ENCODE data around the gene LTBP1. TPM values are rescaled to one million over a fixed set of nuclear protein-coding genes. Genes with fewer than 3 reads are reported as not detected.

LTBP1 gene
- total RNA-seq, 4 donors from 2014 or later = 5.1 to 12.9 (median 10.7) TPM

- Histone ChIP-seq H3K4me1 (no peaks in the 10 kb centered on the region), H3K27ac (no peak overlapping the region), H3K4me3 (replicated peaks in 1 of 3) (no peak overlapping the region), H3K27me3 (no peaks in the 10 kb centered on the region), H3K36me3 (no peaks in the 10 kb centered on the region), H3K9me3 (no peaks in the 10 kb centered on the region)
- intact Hi-C loops (cut with DNase I) = no loop called here
- no peak for DNase-seq
- whole genome bisulfite sequencing, 2 donors = 76 to 83% methylated on average over 5 of the region's 5 CpGs
- TF ChIP-seq CTCF (IDR thresholded peaks at IDR 0.05) (no peak), POLR2A (IDR thresholded peaks at IDR 0.05) (no peak)
Observed at GRCh38 chr2:33241072-33241471, 294.3 kb downstream of the LTBP1 start.

- no peaks in the 10 kb centered on the region for H3K9me3 ChIP-seq
- 91 to 92% methylated on average over 3 of the region's 3 CpGs for WGBS, 2 donors
- no peaks in the 10 kb centered on the region for H3K36me3 ChIP-seq
- no peak overlapping the region for H3K27ac ChIP-seq
- intact Hi-C loops (cut with DNase I) = no loop called here
- peaks cover 0 to 2% of the 10 kb centered on the region in 2 donors for H3K4me1 ChIP-seq
- no peaks in the 10 kb centered on the region for H3K27me3 ChIP-seq
- TF ChIP-seq POLR2A (IDR thresholded peaks at IDR 0.05) (no peak), CTCF (IDR thresholded peaks at IDR 0.05) (no peak)
- DNase-seq = no peak
- H3K4me3 ChIP-seq (replicated peaks in 1 of 3) = no peak overlapping the region
Observed at GRCh38 chr2:33241581-33241980, 294.8 kb downstream of the LTBP1 start.

- no peak overlapping the region for H3K27ac ChIP-seq
- no peaks in the 10 kb centered on the region for H3K9me3 ChIP-seq
- 76 to 86% methylated on average over 1 of the region's 1 CpG for WGBS, 2 donors
- no peak overlapping the region for H3K4me3 ChIP-seq (replicated peaks in 1 of 3)
- no peak for DNase-seq
- H3K36me3 ChIP-seq = no peaks in the 10 kb centered on the region
- intact Hi-C loops (cut with DNase I) = no loop called here
- TF ChIP-seq CTCF (IDR thresholded peaks at IDR 0.05) = no peak
- no peak for TF ChIP-seq POLR2A (IDR thresholded peaks at IDR 0.05)
- peaks cover 0 to 4% of the 10 kb centered on the region in 2 donors for H3K4me1 ChIP-seq
- H3K27me3 ChIP-seq = no peaks in the 10 kb centered on the region
Observed at GRCh38 chr2:33242845-33243244, 296.1 kb downstream of the LTBP1 start.

GRCh38 chr2:33246432-33246831 lies 299.7 kb downstream of the LTBP1 start:
- Histone ChIP-seq H3K4me1 (peaks cover 0 to 4% of the 10 kb centered on the region in 2 donors), H3K9me3 (no peaks in the 10 kb centered on the region), H3K27me3 (no peaks in the 10 kb centered on the region), H3K27ac (no peak overlapping the region), H3K36me3 (no peaks in the 10 kb centered on the region), H3K4me3 (replicated peaks in 1 of 3) (no peak overlapping the region)
- TF ChIP-seq POLR2A (IDR thresholded peaks at IDR 0.05) (no peak), CTCF (IDR thresholded peaks at IDR 0.05) (no peak)
- 77 to 91% methylated on average over 4 of the region's 4 CpGs for WGBS, 2 donors
- intact Hi-C loops (cut with DNase I) = no loop called here
- DNase-seq = peak in 1 of 2 donors; percentile 16

- Histone ChIP-seq H3K4me3 (replicated peaks in 1 of 3) (no peak overlapping the region), H3K9me3 (no peaks in the 10 kb centered on the region), H3K4me1 (peaks cover 0 to 4% of the 10 kb centered on the region in 2 donors), H3K27ac (no peak overlapping the region), H3K27me3 (no peaks in the 10 kb centered on the region), H3K36me3 (no peaks in the 10 kb centered on the region)
- intact Hi-C loops (cut with DNase I) = no loop called here
- DNase-seq = no peak
- WGBS, 2 donors = 41 to 97% methylated on average over 1 of the region's 1 CpG
- TF ChIP-seq CTCF (IDR thresholded peaks at IDR 0.05) (no peak), POLR2A (IDR thresholded peaks at IDR 0.05) (no peak)
Observed at GRCh38 chr2:33247365-33247764, 300.6 kb downstream of the LTBP1 start.
